ENCODE measurements around the gene SLC30A1.
"Not testable (repeated sequence)": the region's sequence is repeated elsewhere in the genome, so short reads cannot be mapped to it uniquely, and the experiment has no call there.

SLC30A1 gene

DNA sequence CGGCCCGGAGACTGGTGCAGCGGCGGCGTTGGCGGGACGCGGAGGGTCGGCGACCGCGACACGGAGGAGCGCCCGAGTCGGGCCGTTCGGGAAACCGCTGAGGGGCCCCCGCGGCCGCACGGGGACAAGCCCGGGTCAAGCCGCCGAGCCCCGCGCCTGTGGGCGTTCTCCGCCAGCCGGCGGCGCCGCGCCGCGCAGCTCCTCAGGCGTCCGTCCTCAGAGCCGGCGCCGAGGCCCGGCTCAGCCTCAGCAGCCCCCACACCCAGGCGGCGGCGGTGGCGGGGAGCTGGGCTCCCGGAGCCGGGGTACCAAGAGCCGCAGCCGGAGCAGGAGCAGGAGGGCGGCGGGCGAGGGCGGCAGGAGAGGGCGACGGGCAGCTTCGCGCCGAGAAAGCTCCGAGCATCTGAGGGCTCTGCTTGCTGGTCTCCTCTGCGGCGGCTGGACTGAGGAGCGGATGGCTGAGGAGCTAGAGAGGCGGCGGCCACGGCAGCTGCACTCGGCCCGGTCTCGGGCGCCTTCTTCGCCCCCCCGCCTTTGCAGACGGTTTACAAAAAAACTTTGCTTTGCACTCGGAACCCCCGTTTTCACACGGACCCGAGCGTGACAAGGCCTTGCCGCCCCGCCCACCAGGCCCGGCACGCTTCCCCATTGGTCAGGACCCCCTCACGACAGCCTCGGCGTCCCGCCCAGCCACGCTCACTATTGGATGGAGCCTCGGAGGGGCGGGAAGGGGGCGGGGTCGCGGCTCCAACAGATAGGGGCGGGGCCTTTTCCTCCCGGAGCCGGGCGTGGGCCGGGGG, at the start of gene SLC30A1:
Gene SLC30A1, minus strand, starts transcription at position 522 of the 800 bp plus-strand sequence. CDS start 549 bp downstream, outside the sequence.
- peak; percentile 99 for DNase-seq (ENCODE audit: extremely low read depth in 1 of 2, low read depth in 1 of 2)

DNA sequence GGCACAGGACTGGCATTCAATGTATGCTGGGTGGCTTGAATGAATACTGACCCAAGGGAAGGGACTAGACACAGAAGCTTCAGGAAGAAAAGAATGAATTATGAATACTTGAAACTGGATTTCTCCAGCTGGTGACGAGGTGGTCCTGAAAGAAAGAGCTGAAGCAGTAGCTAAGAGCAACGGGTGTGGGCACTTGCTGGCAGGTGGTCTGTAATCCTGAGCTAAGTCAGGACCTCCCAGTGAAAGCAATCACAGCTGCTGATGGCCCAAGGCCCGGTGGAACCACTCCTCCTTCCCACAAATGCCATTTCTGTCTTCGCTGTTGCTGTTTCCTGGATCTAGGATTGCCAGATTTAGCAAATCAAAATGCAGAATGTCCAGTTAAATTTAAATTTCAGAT, 49.5 kb upstream of the SLC30A1 start:
- no peak for DNase-seq (ENCODE audit: extremely low read depth in 1 of 2, low read depth in 1 of 2)

DNA sequence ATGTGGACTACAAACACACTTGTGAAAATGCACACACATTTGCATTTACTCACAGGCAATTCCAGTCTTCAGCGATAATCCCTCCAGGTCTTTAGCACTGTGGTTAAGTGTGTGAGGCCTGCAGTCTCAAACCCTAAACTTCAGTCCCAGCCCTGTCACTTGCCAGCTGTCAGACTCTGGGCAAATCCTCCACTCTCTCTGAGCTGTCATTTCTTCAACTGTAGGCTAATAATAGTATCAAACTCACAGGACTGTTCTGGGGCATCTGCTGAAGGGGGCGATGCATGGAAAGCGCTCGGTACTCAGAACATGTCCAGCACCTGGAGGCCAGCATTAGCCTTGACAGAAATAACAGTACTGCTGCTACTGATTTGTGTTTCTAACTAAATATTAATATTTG, 48.3 kb upstream of the SLC30A1 start:
- no peak for DNase-seq (ENCODE audit: extremely low read depth in 1 of 2, low read depth in 1 of 2)

DNA sequence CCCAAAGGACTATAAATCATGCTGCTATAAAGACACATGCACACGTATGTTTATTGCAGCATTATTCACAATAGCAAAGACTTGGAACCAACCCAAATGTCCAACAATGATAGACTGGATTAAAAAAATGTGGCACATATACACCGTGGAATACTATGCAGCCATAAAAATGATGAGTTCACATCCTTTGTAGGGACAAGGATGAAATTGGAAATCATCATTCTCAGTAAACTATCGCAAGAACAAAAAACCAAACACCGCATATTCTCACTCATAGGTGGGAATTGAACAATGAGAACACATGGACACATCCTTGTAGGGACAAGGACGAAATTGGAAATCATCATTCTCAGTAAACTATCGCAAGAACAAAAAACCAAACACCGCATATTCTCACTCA, 46.9 kb upstream of the SLC30A1 start:
- not testable (repeated sequence) for DNase-seq (ENCODE audit: extremely low read depth in 1 of 2, low read depth in 1 of 2)

GRCh38 chr1:211625040-211625439, 46.1 kb upstream of the SLC30A1 start:
- no peak for DNase-seq (ENCODE audit: extremely low read depth in 1 of 2, low read depth in 1 of 2)

DNA sequence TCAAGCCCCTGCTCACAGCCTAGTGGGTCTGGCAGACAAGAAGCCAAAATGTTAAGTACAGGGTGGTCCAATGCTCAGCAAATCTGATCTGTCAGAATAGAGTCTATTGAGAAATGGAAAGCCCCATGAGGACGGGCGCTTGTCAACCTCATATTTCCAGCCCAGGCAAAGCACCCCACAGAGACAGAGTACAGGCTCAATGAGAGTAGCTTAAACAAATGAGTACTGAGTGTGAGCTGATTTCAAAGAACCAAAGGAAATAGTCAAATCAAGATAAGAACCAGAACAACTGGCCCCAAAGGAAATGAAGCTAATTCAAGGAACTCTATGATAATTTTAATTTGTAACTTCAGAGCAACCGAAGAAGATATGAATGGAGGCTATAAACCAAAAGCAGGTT, 44.6 kb upstream of the SLC30A1 start:
- no peak for DNase-seq (ENCODE audit: extremely low read depth in 1 of 2, low read depth in 1 of 2)

DNA sequence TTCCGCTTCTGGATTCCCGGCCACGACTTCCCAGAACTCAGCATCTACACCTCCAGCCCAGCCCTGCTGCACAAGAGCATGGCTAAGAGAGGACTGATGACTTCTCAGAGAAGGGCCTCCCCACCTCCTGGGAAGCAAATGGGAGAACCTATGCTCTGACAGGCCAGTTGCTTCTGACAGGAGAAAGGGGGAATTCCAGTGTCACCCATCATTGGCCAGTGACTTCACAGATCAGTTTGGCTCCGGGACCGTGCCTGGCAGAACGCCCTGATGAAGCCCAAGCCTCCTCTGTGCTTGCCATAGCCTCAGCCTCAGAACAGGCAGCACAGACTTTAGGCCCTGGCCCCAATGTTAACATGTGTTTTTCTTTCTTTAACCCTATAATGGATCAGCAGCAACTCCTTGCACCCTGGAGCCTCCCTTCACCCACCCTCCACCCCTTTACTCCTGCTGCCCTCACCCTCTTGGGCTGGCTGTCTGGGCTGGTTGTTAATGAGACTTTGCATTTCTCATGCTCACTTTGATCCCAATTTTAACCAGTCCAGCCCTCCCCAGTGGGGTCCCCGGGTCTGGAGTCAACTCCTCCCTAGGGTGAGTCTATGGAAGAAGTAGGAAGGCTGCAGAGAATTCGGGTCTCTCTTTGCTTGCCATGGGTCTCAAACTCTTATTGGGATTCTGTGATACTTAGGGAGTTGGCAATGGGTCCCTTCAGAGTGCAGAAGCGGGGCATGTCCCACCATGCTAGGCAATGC, 42.7 kb upstream of the SLC30A1 start:
- DNase-seq (ENCODE audit: extremely low read depth in 1 of 2, low read depth in 1 of 2): no peak

- no peak for DNase-seq (ENCODE audit: extremely low read depth in 1 of 2, low read depth in 1 of 2)
These were observed 41.1 kb upstream of the SLC30A1 start for GRCh38 chr1:211620097-211620496.

- no peak for DNase-seq (ENCODE audit: extremely low read depth in 1 of 2, low read depth in 1 of 2)
These were observed 40.4 kb upstream of the SLC30A1 start for GRCh38 chr1:211619033-211619996.

GRCh38 chr1:211616965-211617297, 38.0 kb upstream of the SLC30A1 start:
- DNase-seq (ENCODE audit: extremely low read depth in 1 of 2, low read depth in 1 of 2): no peak

DNA sequence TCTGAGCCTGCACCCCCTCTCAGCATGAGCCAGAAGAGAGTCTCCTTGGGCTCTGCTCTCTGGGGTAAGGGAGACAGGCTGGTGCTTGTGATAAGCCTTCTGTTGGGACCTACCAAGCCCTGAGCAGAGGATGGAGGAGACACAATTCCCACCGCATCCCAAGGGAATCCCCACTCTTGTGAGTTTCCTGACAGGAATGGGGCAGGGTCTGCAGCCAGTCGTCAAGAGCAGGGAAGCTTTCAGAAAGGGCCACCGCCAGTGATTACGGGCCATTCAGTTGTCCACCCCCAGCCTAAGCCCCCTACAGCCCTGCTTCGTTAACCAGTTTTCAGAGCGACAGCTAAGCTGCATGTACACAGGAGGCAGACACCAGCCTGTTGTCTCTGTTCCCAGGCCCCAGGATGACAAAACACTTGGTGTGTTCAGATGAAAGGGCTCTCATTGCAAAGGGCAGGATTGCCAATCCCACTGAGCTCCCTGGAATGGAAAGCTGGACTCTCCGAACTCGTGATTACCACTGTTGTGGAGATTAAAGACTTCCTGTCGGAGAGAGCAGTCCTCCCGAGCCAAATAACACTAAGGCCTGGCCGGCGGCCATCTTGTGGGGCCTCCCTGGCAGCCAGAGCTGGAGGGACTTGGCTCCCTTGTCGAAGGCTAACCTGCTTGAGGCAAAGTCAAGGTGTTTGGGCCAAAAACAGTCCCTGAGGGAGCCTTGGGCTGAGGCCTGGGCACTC, 37.4 kb upstream of the SLC30A1 start:
- DNase-seq (ENCODE audit: extremely low read depth in 1 of 2, low read depth in 1 of 2): no peak

GRCh38 chr1:211614615-211615014, 35.7 kb upstream of the SLC30A1 start:
- DNase-seq (ENCODE audit: extremely low read depth in 1 of 2, low read depth in 1 of 2): no peak

DNA sequence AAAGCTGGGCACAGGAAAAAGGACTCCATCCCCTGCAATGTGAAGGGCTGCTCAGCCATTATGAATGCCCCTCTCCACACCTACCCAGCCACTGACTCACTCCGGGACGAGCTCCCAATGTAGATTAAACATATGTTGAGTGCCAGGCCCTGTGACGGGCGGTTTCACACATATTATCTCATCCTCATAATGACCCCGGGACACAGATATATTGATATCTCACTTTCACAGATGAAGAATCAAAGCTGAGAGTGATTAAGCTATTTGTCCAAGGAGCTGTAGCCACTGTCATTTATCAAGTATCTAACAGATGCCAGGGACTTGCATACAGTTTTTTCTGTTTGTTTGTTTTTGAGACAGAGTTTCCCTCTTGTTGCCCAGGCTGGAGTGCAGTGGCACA, 35.0 kb upstream of the SLC30A1 start:
- DNase-seq (ENCODE audit: extremely low read depth in 1 of 2, low read depth in 1 of 2): no peak

DNA sequence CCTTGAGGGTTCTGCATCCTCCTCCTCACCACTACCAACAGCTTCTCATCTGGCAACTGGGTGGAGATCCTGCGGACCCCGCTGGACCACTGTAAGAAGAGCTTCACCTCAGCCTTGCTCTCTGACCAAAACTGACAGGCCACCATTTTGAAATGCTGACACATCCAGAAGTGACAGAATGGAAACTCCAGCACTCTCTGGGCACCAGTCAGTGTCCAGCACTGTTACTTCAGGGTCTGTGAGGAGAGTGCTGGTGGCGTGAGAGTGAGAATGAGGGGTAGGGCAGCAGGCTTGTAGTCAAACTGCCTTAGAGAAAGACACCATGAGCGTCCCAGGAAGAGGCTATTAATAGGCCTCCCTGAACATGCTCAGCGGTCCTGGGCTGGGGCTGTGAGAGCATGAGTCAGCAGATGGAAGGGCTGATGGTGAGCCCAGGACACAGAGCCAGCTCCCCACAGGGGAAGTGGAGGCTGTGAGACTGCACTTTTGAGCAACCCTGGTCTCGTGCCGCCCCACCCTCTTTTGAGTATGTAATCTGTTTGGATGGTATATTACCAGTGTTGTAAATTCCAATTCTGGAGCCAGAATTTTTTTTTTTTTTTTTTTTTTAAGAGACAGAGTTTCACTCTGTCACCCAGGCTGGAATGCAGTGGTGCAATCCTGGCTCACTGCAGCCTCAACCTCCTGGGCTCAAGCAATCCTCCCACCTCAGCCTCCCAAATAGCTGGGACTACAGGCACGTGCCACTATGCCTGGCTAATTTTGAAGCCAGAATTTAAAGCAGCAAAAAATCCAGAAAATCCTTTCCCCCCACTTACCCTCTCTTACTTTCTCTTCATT, 34.4 kb upstream of the SLC30A1 start:
- no peak for DNase-seq (ENCODE audit: extremely low read depth in 1 of 2, low read depth in 1 of 2)

GRCh38 chr1:211612786-211613107, 33.8 kb upstream of the SLC30A1 start:
- no peak for DNase-seq (ENCODE audit: extremely low read depth in 1 of 2, low read depth in 1 of 2)

DNA sequence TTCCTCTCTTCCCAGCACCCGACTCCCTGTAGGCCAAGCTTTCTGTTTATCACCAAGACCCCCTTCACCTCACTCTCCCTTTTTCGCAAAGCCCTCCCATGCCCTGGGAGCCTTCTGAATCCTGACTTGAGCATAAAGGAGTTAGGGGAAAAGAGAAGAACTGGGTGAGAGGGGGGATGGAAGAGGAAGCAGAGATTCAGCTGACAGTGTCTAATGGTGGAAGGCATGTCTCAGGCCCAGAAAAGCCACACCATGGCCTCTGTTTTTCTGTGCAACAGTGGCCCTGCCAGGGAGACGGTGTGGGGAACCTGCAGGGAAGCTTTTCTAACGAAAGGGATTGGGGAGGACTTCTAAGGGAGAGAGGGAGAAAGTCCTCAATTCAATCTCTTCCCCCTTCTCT, 32.9 kb upstream of the SLC30A1 start:
- DNase-seq (ENCODE audit: extremely low read depth in 1 of 2, low read depth in 1 of 2): no peak

- DNase-seq (ENCODE audit: extremely low read depth in 1 of 2, low read depth in 1 of 2): no peak
These were observed 32.0 kb upstream of the SLC30A1 start for GRCh38 chr1:211610779-211611556.

- no peak for DNase-seq (ENCODE audit: extremely low read depth in 1 of 2, low read depth in 1 of 2)
These were observed 30.4 kb upstream of the SLC30A1 start for GRCh38 chr1:211609120-211610024.
